ENCODE measurements around the gene EXOC6B.

Gene EXOC6B

GRCh38 chr2:72548081-72548764, 277.6 kb downstream of the EXOC6B start:
- no peaks in the 10 kb centered on the region for H3K9me3 Mint-ChIP-seq
- H3K27ac Mint-ChIP-seq: no peak overlapping the region
- no peaks in the 10 kb centered on the region for H3K27me3 Mint-ChIP-seq (ENCODE audit: low read depth)
- H3K4me1 Mint-ChIP-seq: peaks cover 5% of the 10 kb centered on the region
- H3K36me3 Mint-ChIP-seq (ENCODE audit: low read depth): no peaks in the 10 kb centered on the region
- no peak for TF ChIP-seq CTCF (IDR thresholded peaks at IDR 0.05; ENCODE audit: unreplicated experiment in 3 of 3)
- no peak overlapping the region for H3K4me3 Mint-ChIP-seq

GRCh38 chr2:72545790-72546189, 280.0 kb downstream of the EXOC6B start:
- Mint-ChIP-seq H3K27ac (no peak overlapping the region), H3K36me3 (ENCODE audit: low read depth) (peaks cover 7% of the 10 kb centered on the region), H3K27me3 (ENCODE audit: low read depth) (no peaks in the 10 kb centered on the region), H3K4me3 (no peak overlapping the region), H3K4me1 (peaks cover 5% of the 10 kb centered on the region), H3K9me3 (no peaks in the 10 kb centered on the region)
- no peak for TF ChIP-seq CTCF (IDR thresholded peaks at IDR 0.05; ENCODE audit: unreplicated experiment in 3 of 3)

GRCh38 chr2:72544554-72544953, 281.3 kb downstream of the EXOC6B start:
- no peak for TF ChIP-seq CTCF (IDR thresholded peaks at IDR 0.05; ENCODE audit: unreplicated experiment in 3 of 3)
- H3K27ac Mint-ChIP-seq: no peak overlapping the region
- no peak overlapping the region for H3K4me3 Mint-ChIP-seq
- peaks cover 7% of the 10 kb centered on the region for H3K36me3 Mint-ChIP-seq (ENCODE audit: low read depth)
- H3K27me3 Mint-ChIP-seq (ENCODE audit: low read depth): no peaks in the 10 kb centered on the region
- no peaks in the 10 kb centered on the region for H3K9me3 Mint-ChIP-seq
- peaks cover 5% of the 10 kb centered on the region for H3K4me1 Mint-ChIP-seq

GRCh38 chr2:72543497-72544216, 282.2 kb downstream of the EXOC6B start:
- no peaks in the 10 kb centered on the region for H3K27me3 Mint-ChIP-seq (ENCODE audit: low read depth)
- no peak overlapping the region for H3K27ac Mint-ChIP-seq
- H3K36me3 Mint-ChIP-seq (ENCODE audit: low read depth): peaks cover 7% of the 10 kb centered on the region
- H3K9me3 Mint-ChIP-seq: no peaks in the 10 kb centered on the region
- H3K4me1 Mint-ChIP-seq: peaks cover 5% of the 10 kb centered on the region
- H3K4me3 Mint-ChIP-seq: no peak overlapping the region
- TF ChIP-seq CTCF (IDR thresholded peaks at IDR 0.05; ENCODE audit: unreplicated experiment in 3 of 3): no peak

GRCh38 chr2:72539071-72539552, 286.7 kb downstream of the EXOC6B start:
- peaks cover 10% of the 10 kb centered on the region for H3K36me3 Mint-ChIP-seq (ENCODE audit: low read depth)
- no peaks in the 10 kb centered on the region for H3K27me3 Mint-ChIP-seq (ENCODE audit: low read depth)
- no peak overlapping the region for H3K4me3 Mint-ChIP-seq
- no peaks in the 10 kb centered on the region for H3K4me1 Mint-ChIP-seq
- no peaks in the 10 kb centered on the region for H3K9me3 Mint-ChIP-seq
- H3K27ac Mint-ChIP-seq: peak overlapping the region in 1 of 3 experiments; percentile 24
- no peak for TF ChIP-seq CTCF (IDR thresholded peaks at IDR 0.05; ENCODE audit: unreplicated experiment in 3 of 3)
